ENCODE data around the gene TLDC2. TPM values are rescaled to one million over a fixed set of nuclear protein-coding genes. Genes with fewer than 3 reads are reported as not detected.

The TLDC2 gene
- total RNA-seq, 3 donors from 2014 or later, result 11.6 to 35.0 (median 30.0) TPM

DNA sequence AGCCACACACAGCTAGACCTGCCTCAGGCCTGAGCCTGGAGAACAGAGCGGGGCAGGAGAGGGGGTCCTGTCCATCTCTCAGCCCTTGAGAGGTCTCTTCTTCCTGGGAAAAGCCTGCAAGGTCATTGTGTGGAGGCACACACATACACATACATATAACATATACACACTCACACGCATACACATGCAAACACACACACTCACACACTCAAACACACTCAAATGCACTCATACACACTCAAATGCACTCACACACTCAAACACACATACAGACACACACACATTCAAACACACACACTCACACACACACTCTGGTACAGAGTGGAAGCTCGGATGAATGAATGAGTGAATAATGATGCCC, 515 bp downstream of the TLDC2 start:
- no peak overlapping the region for H3K4me3 ChIP-seq
- peak; percentile 3 for ATAC-seq

GRCh38 chr20:36878941-36879340, 3.0 kb downstream of the TLDC2 start:
- TF ChIP-seq CTCF (IDR thresholded peaks at IDR 0.05), result no peak
- DNase-seq, result no peak
- H3K4me1 ChIP-seq (ENCODE audit: low read depth), result peaks cover 11% of the 10 kb centered on the region
- H3K36me3 ChIP-seq (ENCODE audit: low read depth), result no peaks in the 10 kb centered on the region
- intact Hi-C loops (cut with DNase I, micrococcal nuclease), result no loop called here
- ATAC-seq, result no peak
- H3K9me3 ChIP-seq, result no peaks in the 10 kb centered on the region
- no peak overlapping the region for H3K4me3 ChIP-seq

More for the DNA sequence above, 515 bp downstream of the TLDC2 start:
- intact Hi-C loops (cut with DNase I, micrococcal nuclease), result no loop called here
- TF ChIP-seq CTCF (IDR thresholded peaks at IDR 0.05), result no peak
- H3K4me1 ChIP-seq (ENCODE audit: low read depth), result peaks cover 11% of the 10 kb centered on the region
- DNase-seq, result no peak
- no peaks in the 10 kb centered on the region for H3K36me3 ChIP-seq (ENCODE audit: low read depth)
- H3K9me3 ChIP-seq, result no peaks in the 10 kb centered on the region

GRCh38 chr20:36880741-36881250, 4.9 kb downstream of the TLDC2 start:
- no peak for TF ChIP-seq CTCF (IDR thresholded peaks at IDR 0.05)
- intact Hi-C loops (cut with DNase I, micrococcal nuclease), result no loop called here
- no peaks in the 10 kb centered on the region for H3K36me3 ChIP-seq (ENCODE audit: low read depth)

GRCh38 chr20:36881331-36881730, 5.4 kb downstream of the TLDC2 start:
- Histone ChIP-seq H3K36me3 (ENCODE audit: low read depth) (no peaks in the 10 kb centered on the region), H3K4me3 (no peak overlapping the region), H3K4me1 (ENCODE audit: low read depth) (peaks cover 5% of the 10 kb centered on the region), H3K9me3 (no peaks in the 10 kb centered on the region)
- ATAC-seq, result no peak
- no peak for DNase-seq
- intact Hi-C loops (cut with DNase I, micrococcal nuclease), result no loop called here
- TF ChIP-seq CTCF (IDR thresholded peaks at IDR 0.05), result no peak

More at GRCh38 chr20:36880741-36881250, 4.9 kb downstream of the TLDC2 start:
- DNase-seq (no peak), ATAC-seq (no peak)
- no peaks in the 10 kb centered on the region for H3K9me3 ChIP-seq
- H3K4me3 ChIP-seq, result no peak overlapping the region
- H3K4me1 ChIP-seq (ENCODE audit: low read depth), result peaks cover 5% of the 10 kb centered on the region

- no peaks in the 10 kb centered on the region for H3K9me3 ChIP-seq
- DNase-seq (no peak), ATAC-seq (peak; percentile 85)
- no peak for TF ChIP-seq CTCF (IDR thresholded peaks at IDR 0.05)
- H3K36me3 ChIP-seq (ENCODE audit: low read depth), result no peaks in the 10 kb centered on the region
- intact Hi-C loops (cut with DNase I, micrococcal nuclease), result no loop called here
- H3K4me3 ChIP-seq, result no peak overlapping the region
- H3K4me1 ChIP-seq (ENCODE audit: low read depth), result peaks cover 5% of the 10 kb centered on the region
Observed at GRCh38 chr20:36881888-36882287, 6.0 kb downstream of the TLDC2 start.

DNA sequence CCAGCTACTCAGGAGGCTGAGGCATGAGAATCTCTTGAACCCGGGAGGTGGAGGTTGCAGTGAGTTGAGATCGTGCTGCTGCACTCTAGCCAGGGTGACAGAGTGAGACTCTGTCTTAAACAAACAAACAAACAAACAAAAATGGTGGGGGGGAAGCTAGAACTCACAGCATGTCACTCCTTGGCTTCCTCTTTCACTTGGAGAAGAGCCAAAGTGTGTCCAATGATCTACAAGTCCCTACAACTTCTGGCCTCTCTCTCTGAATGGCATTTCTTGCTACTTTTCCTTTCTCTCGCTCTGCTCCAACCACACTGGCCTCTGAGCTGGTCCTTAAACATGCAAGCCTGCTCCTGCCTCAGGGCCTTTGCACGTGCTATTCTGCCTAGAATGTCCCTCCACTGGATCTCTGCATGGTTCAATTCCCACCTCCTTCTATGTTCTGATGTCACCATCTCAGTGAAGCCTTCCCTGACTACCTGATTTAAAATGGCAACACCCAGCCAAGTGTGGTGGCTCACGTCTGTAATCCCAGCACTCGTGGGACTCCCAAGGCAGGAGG, 8.1 kb downstream of the TLDC2 start:
- intact Hi-C loops (cut with DNase I, micrococcal nuclease), result no loop called here
- Histone ChIP-seq H3K36me3 (ENCODE audit: low read depth) (no peaks in the 10 kb centered on the region), H3K4me1 (ENCODE audit: low read depth) (no peaks in the 10 kb centered on the region), H3K9me3 (no peaks in the 10 kb centered on the region), H3K4me3 (no peak overlapping the region)
- TF ChIP-seq CTCF (IDR thresholded peaks at IDR 0.05), result no peak
- DNase-seq (no peak), ATAC-seq (no peak)
